ENCODE data around the gene LRR1.
"Not testable (repeated sequence)": the region's sequence is repeated elsewhere in the genome, so short reads cannot be mapped to it uniquely, and the experiment has no call there.

The LRR1 gene

GRCh38 chr14:49634547-49635334 lies 36.0 kb downstream of the LRR1 start, which contains the start of gene DNAAF2:
Gene DNAAF2, minus strand, starts transcription at chr14:49635244. Its CDS starts 95 bp downstream, at chr14:49635149.
- peak; percentile 65 to 68 for DNase-seq

- DNase-seq = no peak
Measured at GRCh38 chr14:49636866-49637265, 38.1 kb downstream of the LRR1 start.

GRCh38 chr14:49637534-49638078 lies 38.9 kb downstream of the LRR1 start:
- no peak for DNase-seq

- no peak for DNase-seq
Measured at GRCh38 chr14:49640540-49641417, 42.0 kb downstream of the LRR1 start.

GRCh38 chr14:49641697-49642129 lies 43.0 kb downstream of the LRR1 start:
- no peak for DNase-seq

GRCh38 chr14:49642163-49642562 lies 43.4 kb downstream of the LRR1 start:
- no peak for DNase-seq

- DNase-seq = no peak
Measured at GRCh38 chr14:49653508-49653907, 54.8 kb downstream of the LRR1 start.

GRCh38 chr14:49654511-49654910 lies 55.8 kb downstream of the LRR1 start:
- DNase-seq = no peak

- not testable (repeated sequence) for DNase-seq
Measured at GRCh38 chr14:49657500-49657899, 58.8 kb downstream of the LRR1 start.

GRCh38 chr14:49659526-49660455 lies 61.1 kb downstream of the LRR1 start:
- DNase-seq = no peak

Measured in activated CD4-positive, alpha-beta T cell treated with anti-CD3 and anti-CD28 coated beads for 4 hours (primary cell).